WTC11 (cell line): ENCODE measurements around the gene SLC25A41. TPM values are rescaled to one million over a fixed set of nuclear protein-coding genes. Genes with fewer than 3 reads are reported as not detected.
A peak's percentile ranks its signal among the peaks of the same experiment; 100 is the strongest.

Experiments used
- AFF4 ChIP-seq: sonication (generic); formaldehyde crosslinking; IDR thresholded peaks from 2 replicates; pipeline ENCODE4 v1.8.1; 2023; ENCODE audit warnings: mild to moderate bottlenecking, missing genetic modification reagents, borderline replicate concordance
- ATF3 ChIP-seq: sonication (generic); formaldehyde crosslinking; conservative IDR thresholded peaks from 2 replicates; pipeline ENCODE4 v1.8.1; 2022; ENCODE audit warnings: mild to moderate bottlenecking, missing genetic modification reagents
- CTCF ChIP-seq: fragments of 200-600 bp; IDR thresholded peaks from 2 replicates; pipeline ENCODE4 v1.8.0; 2022; ENCODE audit warnings: antibody characterized with exemption
- FOXP4 ChIP-seq: sonication (generic); formaldehyde crosslinking; IDR thresholded peaks from 2 replicates; pipeline ENCODE4 v1.8.0; 2022; ENCODE audit warnings: mild to moderate bottlenecking, missing genetic modification reagents
- GRHL2 ChIP-seq: fragments of 250-450 bp; sonication (Bioruptor Pico); IDR thresholded peaks from 2 replicates; pipeline ENCODE4 v1.8.0; 2022; ENCODE audit warnings: mild to moderate bottlenecking, moderate library complexity; ENCODE audit not compliant: insufficient replicate concordance, severe bottlenecking
- HMGA2 ChIP-seq: fragments of 250-450 bp; sonication (Bioruptor Pico); IDR thresholded peaks from 2 replicates; pipeline ENCODE4 v1.4.0; 2021; ENCODE audit warnings: mild to moderate bottlenecking, moderate library complexity
- HMGXB4 ChIP-seq: sonication (generic); formaldehyde crosslinking; IDR thresholded peaks from 2 replicates; pipeline ENCODE4 v1.8.1; 2023; ENCODE audit warnings: mild to moderate bottlenecking, moderate library complexity, missing genetic modification reagents
- IRF1 ChIP-seq: sonication (generic); formaldehyde crosslinking; IDR thresholded peaks from 2 replicates; pipeline ENCODE4 v1.8.0; 2023; ENCODE audit warnings: missing genetic modification reagents
- IRF2 ChIP-seq: sonication (generic); formaldehyde crosslinking; IDR thresholded peaks from 2 replicates; pipeline ENCODE4 v1.8.0; 2022; ENCODE audit warnings: low read depth, missing genetic modification reagents, borderline replicate concordance
- JUN ChIP-seq: sonication (generic); formaldehyde crosslinking; IDR thresholded peaks from 2 replicates; pipeline ENCODE4 v1.8.0; 2023; ENCODE audit warnings: mild to moderate bottlenecking, missing genetic modification reagents
- KAT7 ChIP-seq: sonication (generic); formaldehyde crosslinking; IDR thresholded peaks from 2 replicates; pipeline ENCODE4 v1.8.1; 2023; ENCODE audit warnings: missing genetic modification reagents, mild to moderate bottlenecking, borderline replicate concordance
- MYBL2 ChIP-seq: sonication (generic); formaldehyde crosslinking; IDR thresholded peaks from 2 replicates; pipeline ENCODE4 v1.8.1; 2023; ENCODE audit warnings: mild to moderate bottlenecking, moderate library complexity, missing genetic modification reagents
- NFATC4 ChIP-seq: fragments of 250-450 bp; sonication (Bioruptor Pico); IDR thresholded peaks from 2 replicates; pipeline ENCODE4 v1.9.0; 2021; ENCODE audit warnings: mild to moderate bottlenecking
- NFYB ChIP-seq: sonication (generic); formaldehyde crosslinking; conservative IDR thresholded peaks from 2 replicates; pipeline ENCODE4 v1.8.0; 2022; ENCODE audit warnings: low read depth, missing genetic modification reagents
- NR1H2 ChIP-seq: sonication (generic); formaldehyde crosslinking; IDR thresholded peaks from 2 replicates; pipeline ENCODE4 v1.9.0; 2021; ENCODE audit warnings: mild to moderate bottlenecking, moderate library complexity, missing genetic modification reagents
- RELA ChIP-seq: sonication (generic); formaldehyde crosslinking; IDR thresholded peaks from 2 replicates; pipeline ENCODE4 v1.8.1; 2022; ENCODE audit warnings: missing genetic modification reagents, mild to moderate bottlenecking, borderline replicate concordance
- TEAD1 ChIP-seq: sonication (generic); formaldehyde crosslinking; IDR thresholded peaks from 2 replicates; pipeline ENCODE4 v1.8.0; 2022; ENCODE audit warnings: mild to moderate bottlenecking, missing genetic modification reagents
- USF1 ChIP-seq: sonication (generic); formaldehyde crosslinking; IDR thresholded peaks from 2 replicates; pipeline ENCODE4 v1.8.0; 2022; ENCODE audit warnings: mild to moderate bottlenecking, missing genetic modification reagents
- ZBTB43 ChIP-seq: sonication (generic); formaldehyde crosslinking; IDR thresholded peaks from 2 replicates; pipeline ENCODE4 v1.8.1; 2023; ENCODE audit warnings: mild to moderate bottlenecking, missing genetic modification reagents
- ZMAT4 ChIP-seq: fragments of 250-450 bp; sonication (Bioruptor Pico); IDR thresholded peaks from 2 replicates; pipeline ENCODE4 v1.9.0; 2021; ENCODE audit warnings: mild to moderate bottlenecking
- ZNF317 ChIP-seq: sonication (generic); formaldehyde crosslinking; IDR thresholded peaks from 2 replicates; pipeline ENCODE4 v1.8.1; 2023; ENCODE audit warnings: low read depth, mild to moderate bottlenecking, moderate library complexity, missing genetic modification reagents, borderline replicate concordance
- ZNF671 ChIP-seq: fragments of 250-450 bp; sonication (Bioruptor Pico); IDR thresholded peaks from 2 replicates; pipeline ENCODE4 v1.8.0; 2021; ENCODE audit warnings: mild to moderate bottlenecking
- total RNA-seq: library from RNA; stranded (reverse); gene quantifications from 3 replicates; pipeline ENCODE4 v1.2.3, GENCODE V29; 2021

The SLC25A41 gene
- total RNA-seq, 1 experiment from 2014 or later = 0.35 TPM

- TF ChIP-seq MYBL2 (CRISPR knock-in tag) = 0 out of 2 replicates have a peak, but pooled peaks have one; percentile 38
- no peak for TF ChIP-seq AFF4
- TF ChIP-seq ZMAT4 (CRISPR knock-in tag) = no peak
- no peak; the same call in 1 of the 2 replicates for TF ChIP-seq HMGXB4
- TF ChIP-seq ATF3 (CRISPR knock-in tag) = no peak
- no peak for TF ChIP-seq IRF2 (CRISPR knock-in tag)
- no peak for TF ChIP-seq ZBTB43 (CRISPR knock-in tag)
- peak; percentile 64; the same call in 1 of the 2 replicates for TF ChIP-seq TEAD1 (CRISPR knock-in tag)
- no peak for TF ChIP-seq RELA (CRISPR knock-in tag)
- TF ChIP-seq HMGA2 (CRISPR knock-in tag) = no peak
- no peak for TF ChIP-seq KAT7
- peak; percentile 55; the same call in 1 of the 2 replicates for TF ChIP-seq NFYB
- TF ChIP-seq JUN (CRISPR knock-in tag) = no peak
- no peak for TF ChIP-seq ZNF671
- no peak for TF ChIP-seq IRF1
- TF ChIP-seq GRHL2 (CRISPR knock-in tag) = no peak
- TF ChIP-seq ZNF317 (CRISPR knock-in tag) = no peak
- no peak for TF ChIP-seq NFATC4 (CRISPR knock-in tag)
- peak; percentile 50 for TF ChIP-seq CTCF
- TF ChIP-seq FOXP4 (CRISPR knock-in tag) = no peak
- 0 out of 2 replicates have a peak, but pooled peaks have one; percentile 25 for TF ChIP-seq USF1 (CRISPR knock-in tag)
- TF ChIP-seq NR1H2 (CRISPR knock-in tag) = no peak
Observed at GRCh38 chr19:6460099-6460884, 26.7 kb upstream of the SLC25A41 start (continued).
